H1 (cell line): ENCODE results near the gene GPS2. TPM values are rescaled to one million over a fixed set of nuclear protein-coding genes. Genes with fewer than 3 reads are reported as not detected.

ENCODE experiments used
- CHD1 ChIP-seq: IDR thresholded peaks from 2 replicates; pipeline ENCODE4 v1.6.1; 2012; ENCODE audit warnings: low read depth, low read length, improper control_type of control experiment
- CREB1 ChIP-seq: IDR thresholded peaks from 2 replicates; pipeline ENCODE4 v1.6.1; 2012; ENCODE audit warnings: inconsistent platforms
- CTBP2 ChIP-seq: IDR thresholded peaks from 2 replicates; pipeline ENCODE4 v1.7.0; 2011; ENCODE audit warnings: borderline replicate concordance, mild to moderate bottlenecking, moderate library complexity, mixed read lengths, low read length; ENCODE audit not compliant: insufficient read depth, insufficient read length
- TAF1 ChIP-seq: IDR thresholded peaks from 2 replicates; pipeline ENCODE4 v1.6.1; 2011; ENCODE audit warnings: mild to moderate bottlenecking, low read depth, low read length
- polyA plus RNA-seq, 7 experiments: library from polyadenylated mRNA; depleted of rRNA in 3 of 7; stranded (reverse) in 5 of 7; unstranded in 2 of 7; fragments of >200 nt in 5 of 7; fragments of 200-250 nt in 2 of 7; gene quantifications; 1 replicate in 5 of 7; 2 replicates in 1 of 7; 4 replicates in 1 of 7; pipeline versions ENCODE4 v1.2.1 to v1.2.3, GENCODE V29; 2011 to 2013; ENCODE audit warnings: missing spikeins in 2 of 7, mixed read lengths in 2 of 7
- total RNA-seq: library from RNA; stranded (reverse); fragmentation: NEBNext Ultra II Directional; extraction: Animal tissue kit (Norgen Biotek cat#: 25700); gene quantifications from 2 replicates; pipeline ENCODE4 v1.2.1, GENCODE V29; 2021
- TF ChIP-seq, protein P1 (sequence below): IDR thresholded peaks from 2 replicates; pipeline ENCODE4 v1.6.1; 2011; ENCODE audit warnings: low read length, improper control_type of control experiment

GPS2 gene
- total and polyA plus RNA-seq, 2 of the 8 experiments (the other 6 are each of a cell fraction or from before 2014, with no cell fraction given), result 67.0 to 152 TPM

DNA sequence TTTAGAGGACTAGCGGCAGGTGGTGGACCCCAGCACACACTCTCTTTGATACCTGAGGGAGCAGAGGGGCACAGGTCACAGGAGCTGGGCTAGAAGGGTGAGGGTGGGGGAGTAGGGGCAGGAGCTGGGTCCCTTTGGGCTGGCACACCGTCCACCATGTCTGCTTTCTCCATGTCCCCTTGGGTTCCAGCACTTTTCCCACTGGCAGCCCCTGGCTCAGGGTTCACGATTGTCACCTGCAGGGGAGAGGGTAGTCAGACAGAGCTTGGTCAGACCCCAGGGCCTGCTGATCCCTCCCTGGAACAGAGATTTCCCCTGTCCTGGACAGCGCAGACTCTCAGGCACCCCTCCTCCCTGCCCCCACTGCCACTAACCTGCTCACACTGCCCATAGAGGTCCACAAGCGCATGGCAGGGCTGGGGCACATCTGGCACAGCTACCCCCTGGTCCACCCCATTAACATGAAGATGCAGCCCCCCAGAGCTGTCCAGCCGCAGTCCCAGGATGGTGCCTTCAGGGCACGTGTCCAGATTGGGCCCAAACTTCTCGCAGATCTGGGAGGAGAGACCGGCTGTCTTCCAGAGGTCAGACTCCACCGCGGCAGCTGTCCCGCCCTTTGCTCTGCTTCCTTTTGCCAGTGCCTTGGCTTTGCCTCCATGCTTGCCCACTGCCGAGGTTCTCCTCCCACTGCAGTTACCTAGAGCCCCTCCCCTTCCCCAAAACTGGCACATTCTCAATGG, 3.1 kb upstream of the GPS2 start (continued):
- TF ChIP-seq, protein P1, sequence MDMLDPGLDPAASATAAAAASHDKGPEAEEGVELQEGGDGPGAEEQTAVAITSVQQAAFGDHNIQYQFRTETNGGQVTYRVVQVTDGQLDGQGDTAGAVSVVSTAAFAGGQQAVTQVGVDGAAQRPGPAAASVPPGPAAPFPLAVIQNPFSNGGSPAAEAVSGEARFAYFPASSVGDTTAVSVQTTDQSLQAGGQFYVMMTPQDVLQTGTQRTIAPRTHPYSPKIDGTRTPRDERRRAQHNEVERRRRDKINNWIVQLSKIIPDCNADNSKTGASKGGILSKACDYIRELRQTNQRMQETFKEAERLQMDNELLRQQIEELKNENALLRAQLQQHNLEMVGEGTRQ, result no peak
- no peak for TF ChIP-seq CREB1
- no peak for TF ChIP-seq CHD1
- no peak for TF ChIP-seq CTBP2
- no peak for TF ChIP-seq TAF1
